HCT116 (cell line): ENCODE results near the gene WNT7B. TPM values are rescaled to one million over a fixed set of nuclear protein-coding genes. Genes with fewer than 3 reads are reported as not detected.

Experiments
- ATAC-seq: fragments of 200-7000 bp; cut with Tn5 transposase; 2 replicates; pipeline ENCODE4 v1.9.1; 2020; ENCODE audit warnings: mild to moderate bottlenecking, moderate library complexity
- BruUV-seq: library from RNA; stranded (reverse); fragments of 400-500 nt; replicated peaks from 2 replicates; lab custom pipeline; 2021; lab: Mats Ljungman, UMichigan
- CTCF ChIA-PET: fragments of 300-600 bp; sonication (Branson Sonifier 250); formaldehyde crosslinking; loops from one replicate; lab custom pipeline; 2021; ENCODE audit warnings: antibody characterized with exemption; lab: Charles Lee
- POLR2A ChIA-PET: fragments of 300-600, 350-600 bp; sonication (Branson Sonifier 250); formaldehyde crosslinking; loops from one replicate; lab custom pipeline; 2021; ENCODE audit warnings: antibody characterized with exemption; lab: Charles Lee
- RAD21 ChIA-PET, 2 experiments: fragments of 300-600 bp; sonication (Branson Sonifier 250); formaldehyde crosslinking; loops; one replicate each; lab custom pipeline; 2023; ENCODE audit warnings: low total read pairs in 2 of 2; ENCODE audit not compliant: uncharacterized antibody in 2 of 2, unreplicated experiment in 2 of 2, low non-redundant PET in 1 of 2; lab: Charles Lee
- DNase-seq: peaks from one replicate; pipeline ENCODE4 v3.0.0-alpha.2; 2010; ENCODE audit warnings: low read depth, low spot score
- H2AFZ ChIP-seq: fragments of 200-600 bp; shearing (Covaris generic), sonication (generic); 2 replicates; pipeline ENCODE4 v1.6.1; 2017; ENCODE audit warnings: low read depth, mixed run types, mixed read lengths, antibody characterized with exemption, low read length; ENCODE audit not compliant: poor library complexity, severe bottlenecking
- H3K27ac ChIP-seq: 2 replicates; pipeline ENCODE4 v1.5.1; 2012; ENCODE audit warnings: low read depth, low read length
- H3K27me3 ChIP-seq: fragments of 200-600 bp; sonication (generic); 2 replicates; pipeline ENCODE4 v1.6.1; 2016; ENCODE audit warnings: mixed run types, low read length, mixed read lengths; ENCODE audit not compliant: insufficient read depth
- H3K36me3 ChIP-seq, 2 experiments: fragments of 200-500 bp in 1 of 2; fragments of 200-600 bp in 1 of 2; sonication (Bioruptor generic) in 1 of 2; sonication (generic) in 1 of 2; 2 replicates each; pipeline versions ENCODE4 v1.5.1 to v1.6.1; 2014 to 2016; ENCODE audit warnings: low read length in 2 of 2, inconsistent platforms in 1 of 2, mixed read lengths in 1 of 2, mixed run types in 1 of 2; ENCODE audit not compliant: insufficient read depth in 2 of 2, control insufficient read depth in 1 of 2
- H3K4me1 ChIP-seq, 2 experiments: fragments of 200-600 bp in 1 of 2; sonication (generic) in 1 of 2; 2 replicates each; pipeline versions ENCODE4 v1.5.1 to v1.6.1; 2012 to 2017; ENCODE audit warnings: low read length in 2 of 2, inconsistent platforms in 1 of 2, mild to moderate bottlenecking in 1 of 2, mixed read lengths in 1 of 2, mixed run types in 1 of 2, moderate library complexity in 1 of 2; ENCODE audit not compliant: insufficient read depth in 2 of 2, control insufficient read depth in 1 of 2
- H3K4me2 ChIP-seq: fragments of 200-600 bp; sonication (generic); 2 replicates; pipeline ENCODE4 v1.6.1; 2017; ENCODE audit warnings: mixed run types, low read length, mixed read lengths
- H3K4me3 ChIP-seq, 2 experiments: fragments of 200-600 bp in 1 of 2; sonication (generic) in 1 of 2; replicated peaks in 1 of 2; 2 replicates each; pipeline ENCODE4 v1.5.1; 2011 to 2016; ENCODE audit warnings: low read length in 2 of 2, control low read depth in 1 of 2, low read depth in 1 of 2, mild to moderate bottlenecking in 1 of 2, mixed read lengths in 1 of 2, mixed run types in 1 of 2
- H3K79me2 ChIP-seq: fragments of 200-600 bp; sonication (generic); 2 replicates; pipeline ENCODE4 v1.6.1; 2017; ENCODE audit warnings: mild to moderate bottlenecking, mixed run types, low read length, moderate library complexity, mixed read lengths; ENCODE audit not compliant: insufficient read depth
- H3K9ac ChIP-seq: fragments of 200-600 bp; sonication (generic); 2 replicates; pipeline ENCODE4 v1.6.1; 2016; ENCODE audit warnings: low read length, mixed read lengths
- H3K9me2 ChIP-seq: fragments of 200-600 bp; sonication (generic), shearing (Covaris generic); 2 replicates; pipeline ENCODE4 v1.6.1; 2017; ENCODE audit warnings: mixed run types, mild to moderate bottlenecking, moderate library complexity; ENCODE audit not compliant: insufficient read depth
- H3K9me3 ChIP-seq, 2 experiments: fragments of 200-500 bp in 1 of 2; fragments of 200-600 bp in 1 of 2; sonication (Bioruptor generic) in 1 of 2; sonication (generic) in 1 of 2; 2 replicates each; pipeline ENCODE4 v1.6.1; 2014 to 2017; ENCODE audit warnings: low read length in 2 of 2, mixed read lengths in 2 of 2, inconsistent platforms in 1 of 2, low read depth in 1 of 2, mild to moderate bottlenecking in 1 of 2, mixed run types in 1 of 2, moderate library complexity in 1 of 2; ENCODE audit not compliant: control insufficient read depth in 1 of 2, insufficient read depth in 1 of 2
- H4K20me1 ChIP-seq: fragments of 200-600 bp; sonication (generic), shearing (Covaris generic); 2 replicates; pipeline ENCODE4 v1.6.1; 2017; ENCODE audit warnings: mixed run types, mild to moderate bottlenecking, moderate library complexity; ENCODE audit not compliant: insufficient read depth
- CEBPB ChIP-seq: IDR thresholded peaks from 2 replicates; pipeline ENCODE4 v1.6.1; 2012; ENCODE audit warnings: low read depth
- CTCF ChIP-seq, 3 experiments: fragments of 200-600 bp in 1 of 3; sonication (generic) in 1 of 3; IDR thresholded peaks in 2 of 3; conservative IDR thresholded peaks in 1 of 3; 2 replicates each; pipeline ENCODE4 v1.5.1; 2012 to 2017; ENCODE audit warnings: low read depth in 2 of 3, low read length in 2 of 3, antibody characterized with exemption in 1 of 3, borderline replicate concordance in 1 of 3, control low read depth in 1 of 3, mild to moderate bottlenecking in 1 of 3, mixed read lengths in 1 of 3, mixed run types in 1 of 3, moderate library complexity in 1 of 3; ENCODE audit not compliant: insufficient read depth in 1 of 3
- EGR1 ChIP-seq: IDR thresholded peaks from 2 replicates; pipeline ENCODE4 v1.6.1; 2012; ENCODE audit warnings: low read depth
- ELF1 ChIP-seq: IDR thresholded peaks from 2 replicates; pipeline ENCODE4 v1.6.1; 2012; ENCODE audit warnings: low read depth, borderline replicate concordance
- EZH2 ChIP-seq: fragments of 200-600 bp; sonication (generic); IDR thresholded peaks from 2 replicates; pipeline ENCODE4 v1.6.1; 2017; ENCODE audit warnings: antibody characterized with exemption, mixed run types
- EZH2phosphoT487 ChIP-seq: fragments of 200-600 bp; IDR thresholded peaks from 2 replicates; pipeline ENCODE4 v1.6.1; 2018; ENCODE audit warnings: antibody characterized with exemption, borderline replicate concordance
- JUND ChIP-seq: IDR thresholded peaks from 2 replicates; pipeline ENCODE4 v1.6.1; 2012
- MAX ChIP-seq: IDR thresholded peaks from 2 replicates; pipeline ENCODE4 v1.6.1; 2012
- POLR2A ChIP-seq: IDR thresholded peaks from 2 replicates; pipeline ENCODE4 v1.7.0; 2011; ENCODE audit warnings: borderline replicate concordance; ENCODE audit not compliant: insufficient read depth, insufficient read length; ENCODE audit errors: extremely low read depth
- POLR2AphosphoS5 ChIP-seq: IDR thresholded peaks from 2 replicates; pipeline ENCODE4 v1.6.1; 2011; ENCODE audit warnings: mild to moderate bottlenecking, low read depth, low read length, moderate library complexity
- RAD21 ChIP-seq: IDR thresholded peaks from 2 replicates; pipeline ENCODE4 v1.6.1; 2012; ENCODE audit warnings: low read depth, mild to moderate bottlenecking
- SIN3A ChIP-seq: IDR thresholded peaks from 2 replicates; pipeline ENCODE4 v1.6.1; 2012; ENCODE audit warnings: low read depth
- SP1 ChIP-seq: IDR thresholded peaks from 2 replicates; pipeline ENCODE4 v1.6.1; 2012; ENCODE audit warnings: low read depth
- SRF ChIP-seq: IDR thresholded peaks from 2 replicates; pipeline ENCODE4 v1.6.1; 2012; ENCODE audit warnings: low read depth
- TCF7L2 ChIP-seq: IDR thresholded peaks from 2 replicates; pipeline ENCODE4 v1.7.0; 2011; ENCODE audit warnings: borderline replicate concordance, inconsistent platforms; ENCODE audit not compliant: insufficient read depth, insufficient read length; ENCODE audit errors: extremely low read depth
- YY1 ChIP-seq: IDR thresholded peaks from 2 replicates; pipeline ENCODE4 v1.6.1; 2011; ENCODE audit warnings: low read length, low read depth, moderate library complexity, mild to moderate bottlenecking; ENCODE audit not compliant: insufficient replicate concordance; ENCODE audit errors: extremely low read depth
- ZFX ChIP-seq: fragments of 450-650 bp; IDR thresholded peaks from 2 replicates; pipeline ENCODE4 v1.6.1; 2017
- ZNF274 ChIP-seq: fragments of 200-500 bp; sonication (Bioruptor generic); IDR thresholded peaks from 2 replicates; pipeline ENCODE4 v1.6.1; 2014; ENCODE audit warnings: mild to moderate bottlenecking, low read depth, low read length, inconsistent platforms
- intact Hi-C: fragments of 100-400 bp; cut with micrococcal nuclease; formaldehyde crosslinking; loops from 2 replicates; pipeline ENCODE4 v1.10.0; 2022
- total RNA-seq: library from RNA; stranded (reverse); gene quantifications from one replicate; pipeline ENCODE4 v1.2.1, GENCODE V29; 2021; ENCODE audit not compliant: unreplicated experiment

WNT7B gene
- total RNA-seq, 1 experiment from 2014 or later = 10.5 TPM

- Histone ChIP-seq H3K27ac (no peak overlapping the region; the same call in 1 of the 2 replicates), H3K27me3 (no peaks in the 10 kb centered on the region), H3K9ac (no peak overlapping the region), H3K4me2 (no peak overlapping the region), H3K36me3 (no peaks in the 10 kb centered on the region), H3K9me2 (no peaks in the 10 kb centered on the region), H4K20me1 (no peaks in the 10 kb centered on the region), H2AFZ (no peak overlapping the region), H3K9me3 (no peaks in the 10 kb centered on the region), H3K4me1 (peaks cover 0 to 10% of the 10 kb centered on the region in 2 experiments; a peak in 1 of 4 replicates), H3K4me3 (no peak overlapping the region), H3K79me2 (no peaks in the 10 kb centered on the region)
- DNase-seq (no peak), ATAC-seq (no peak)
- intact Hi-C loops = no loop called here
- no TSS peak for BruUV-seq
- TF ChIP-seq EGR1 = no peak
- no peak for TF ChIP-seq YY1
- TF ChIP-seq SIN3A = no peak
- TF ChIP-seq SP1 = no peak
- TF ChIP-seq TCF7L2 = no peak
- TF ChIP-seq CEBPB = no peak
- TF ChIP-seq RAD21 = no peak
- TF ChIP-seq POLR2AphosphoS5 = no peak
- no peak for TF ChIP-seq JUND
- TF ChIP-seq CTCF (IDR thresholded peaks at IDR 0.05 in 2 of 3, conservative IDR thresholded peaks at IDR 0.05 in 1 of 3; ENCODE audit: borderline replicate concordance in 1 of 3, insufficient read depth in 1 of 3, low read depth in 2 of 3, low read length in 2 of 3) = no peak
- TF ChIP-seq ZFX = no peak
- no peak for TF ChIP-seq POLR2A
- no peak for TF ChIP-seq MAX
- no peak for TF ChIP-seq EZH2
- TF ChIP-seq EZH2phosphoT487 = no peak
- no peak for TF ChIP-seq SRF
- no peak for TF ChIP-seq ELF1
- TF ChIP-seq ZNF274 = no peak
- CTCF ChIA-PET = no interaction called here
- RAD21 ChIA-PET = no interaction called here
- POLR2A ChIA-PET = no interaction called here
These were observed 86.7 kb downstream of the WNT7B start for GRCh38 chr22:45890351-45890635.
